HepG2 (cell line): ENCODE data around the gene NRG3. TPM values are rescaled to one million over a fixed set of nuclear protein-coding genes. Genes with fewer than 3 reads are reported as not detected.

ENCODE experiments used
- ATAC-seq: fragments of 200-7000 bp; cut with Tn5 transposase; 3 replicates; pipeline ENCODE4 v1.9.1; 2020; ENCODE audit warnings: mild to moderate bottlenecking, moderate library complexity
- BruUV-seq: library from RNA; stranded (reverse); fragments of 400-500 nt; replicated peaks from 2 replicates; lab custom pipeline; 2021; lab: Mats Ljungman, UMichigan
- CTCF ChIA-PET: fragments of 300-600 bp; formaldehyde crosslinking; extraction: SDS; loops from one replicate; lab custom pipeline; 2021; ENCODE audit warnings: low total read pairs, inconsistent platforms, low intra/inter-chr PET ratio; lab: Yijun Ruan, JAX
- POLR2A ChIA-PET: fragments of 350-600 bp; sonication (Branson Sonifier 250); formaldehyde crosslinking; loops from one replicate; lab custom pipeline; 2020; ENCODE audit warnings: antibody characterized with exemption, inconsistent platforms; lab: Yijun Ruan, JAX
- DNase-seq: peaks from one replicate; pipeline ENCODE4 v3.0.0-alpha.2; 2015; ENCODE audit warnings: low spot score
- FAIRE-seq: peaks from 3 replicates; lab custom pipeline; 2011; peaks lifted over from hg19 to GRCh38; lab: Jason Lieb, UNC
- H2AFZ ChIP-seq: one replicate; pipeline ENCODE4 v1.6.1; 2011; ENCODE audit warnings: low read length, inconsistent platforms
- H3K27ac ChIP-seq: fragments of 300-600 bp; 3 replicates; pipeline ENCODE4 v1.8.0; 2011; ENCODE audit warnings: mixed run types, mild to moderate bottlenecking, mixed read lengths, low read length, inconsistent platforms; ENCODE audit not compliant: insufficient read depth; ENCODE audit errors: extremely low read length
- H3K27me3 ChIP-seq, 2 experiments: fragments of 200-600 bp in 1 of 2; 2 replicates in 1 of 2; 3 replicates in 1 of 2; pipeline versions ENCODE4 v1.6.0 to v1.8.0; 2011; ENCODE audit warnings: low read length in 2 of 2, mild to moderate bottlenecking in 2 of 2, moderate library complexity in 2 of 2, inconsistent platforms in 1 of 2; ENCODE audit not compliant: insufficient read depth in 2 of 2, control insufficient read depth in 1 of 2
- H3K36me3 ChIP-seq, 2 experiments: fragments of 200-600 bp in 1 of 2; replicated peaks in 1 of 2; 2 replicates in 1 of 2; 3 replicates in 1 of 2; pipeline versions ENCODE4 v1.5.1 to v1.8.0; 2011; ENCODE audit warnings: low read length in 2 of 2, inconsistent platforms in 1 of 2; ENCODE audit not compliant: insufficient read depth in 2 of 2, control insufficient read depth in 1 of 2
- H3K4me1 ChIP-seq: 2 replicates; pipeline ENCODE4 v1.5.1; 2012; ENCODE audit warnings: low read length, inconsistent platforms; ENCODE audit not compliant: insufficient read depth
- H3K4me2 ChIP-seq: 2 replicates; pipeline ENCODE4 v1.6.0; 2011; ENCODE audit warnings: low read depth, low read length, inconsistent platforms
- H3K4me3 ChIP-seq, 3 experiments: fragments of 200-600 bp in 1 of 3; sonication (generic), shearing (Covaris generic) in 1 of 3; replicated peaks in 1 of 3; 2 replicates each; pipeline ENCODE4 v1.5.1; 2011 to 2016; ENCODE audit warnings: low read length in 3 of 3, inconsistent platforms in 2 of 3, low read depth in 2 of 3, mild to moderate bottlenecking in 2 of 3, control low read depth in 1 of 3, mixed read lengths in 1 of 3; ENCODE audit not compliant: insufficient read depth in 1 of 3
- H3K79me2 ChIP-seq: one replicate; pipeline ENCODE4 v1.6.1; 2011; ENCODE audit warnings: low read length, inconsistent platforms; ENCODE audit not compliant: insufficient read depth
- H3K9ac ChIP-seq: 2 replicates; pipeline ENCODE4 v1.6.0; 2011; ENCODE audit warnings: mild to moderate bottlenecking, low read depth, low read length, inconsistent platforms; ENCODE audit not compliant: insufficient read depth
- H3K9me3 ChIP-seq: 2 replicates; pipeline ENCODE4 v1.5.1; 2012; ENCODE audit warnings: mild to moderate bottlenecking, low read length
- H4K20me1 ChIP-seq: 2 replicates; pipeline ENCODE4 v1.6.0; 2011; ENCODE audit warnings: inconsistent platforms, mild to moderate bottlenecking, low read length, moderate library complexity; ENCODE audit not compliant: insufficient read depth
- AHR ChIP-seq: IDR thresholded peaks from 2 replicates; pipeline ENCODE4 v1.6.1; 2018; ENCODE audit warnings: missing genetic modification reagents, missing compliant biosample characterization
- FOXA1 ChIP-seq, 2 experiments: fragments of 450-650 bp in 1 of 2; sonication (generic) in 1 of 2; formaldehyde crosslinking in 1 of 2; IDR thresholded peaks; 2 replicates each; pipeline versions ENCODE4 v1.4.0 to v1.6.1; 2016 to 2020; ENCODE audit warnings: missing genetic modification reagents in 1 of 2
- HOXA7 ChIP-seq: sonication (generic); formaldehyde crosslinking; IDR thresholded peaks from 2 replicates; pipeline ENCODE4 v1.8.1; 2022; ENCODE audit warnings: mild to moderate bottlenecking, missing genetic modification reagents, moderate library complexity
- IKZF1 ChIP-seq: fragments of 450-650 bp; IDR thresholded peaks from 2 replicates; pipeline ENCODE4 v1.7.1; 2016
- LCORL ChIP-seq, 2 experiments: fragments of 450-650 bp in 1 of 2; sonication (generic) in 1 of 2; formaldehyde crosslinking in 1 of 2; IDR thresholded peaks; 2 replicates each; pipeline versions ENCODE4 v1.5.0 to v1.6.1; 2017 to 2020; ENCODE audit warnings: antibody characterized with exemption in 1 of 2, missing genetic modification reagents in 1 of 2
- RFXAP ChIP-seq: sonication (generic); formaldehyde crosslinking; IDR thresholded peaks from 2 replicates; pipeline ENCODE4 v1.4.0; 2020; ENCODE audit warnings: missing genetic modification reagents, borderline replicate concordance
- SRY ChIP-seq: sonication (generic); formaldehyde crosslinking; IDR thresholded peaks from 2 replicates; pipeline ENCODE4 v1.8.0; 2022; ENCODE audit warnings: mild to moderate bottlenecking, missing genetic modification reagents
- TCF7 ChIP-seq: sonication (generic); IDR thresholded peaks from 2 replicates; pipeline ENCODE4 v1.6.1; 2016; ENCODE audit warnings: antibody characterized with exemption, low read depth
- ZNF17 ChIP-seq: sonication (generic); formaldehyde crosslinking; IDR thresholded peaks from 2 replicates; pipeline ENCODE4 v1.5.0; 2020; ENCODE audit warnings: mild to moderate bottlenecking, missing genetic modification reagents
- ZNF678 ChIP-seq: sonication (generic); formaldehyde crosslinking; IDR thresholded peaks from 2 replicates; pipeline ENCODE4 v1.4.0; 2020; ENCODE audit warnings: mild to moderate bottlenecking, missing genetic modification reagents
- ZZZ3 ChIP-seq: sonication (generic); formaldehyde crosslinking; IDR thresholded peaks from 2 replicates; pipeline ENCODE4 v1.4.0; 2020; ENCODE audit warnings: missing genetic modification reagents, mild to moderate bottlenecking, borderline replicate concordance
- WGBS: methylation state at CpG from one replicate; pipeline ENCODE4 v1.1.6; 2017; ENCODE audit warnings: low lambda C conversion rate; 5-methylcytosine and 5-hydroxymethylcytosine counted together
- in situ Hi-C: cut with HindIII; loops from 2 replicates; pipeline ENCODE4 v1.10.0; 2017; ENCODE audit warnings: low pct_unique_long_range_greater_than_20kb; ENCODE audit not compliant: extremely low pct_ligation_motif_present
- intact Hi-C: fragments of 100-400 bp; cut with micrococcal nuclease; formaldehyde crosslinking; loops from one replicate; pipeline ENCODE4 v1.10.0; 2022; ENCODE audit not compliant: unreplicated experiment
- polyA plus RNA-seq, 8 experiments: library from polyadenylated mRNA; depleted of rRNA in 3 of 8; stranded (reverse) in 7 of 8; unstranded in 1 of 8; fragments of >200 nt; fragmentation: Illumina TruSeq in 4 of 8; extraction: Trizol in 4 of 8; gene quantifications; 2 replicates each; pipeline versions ENCODE4 v1.2.1 to v1.2.3, GENCODE V29; 2011 to 2016; ENCODE audit warnings: low read depth in 4 of 8, missing spikeins in 1 of 8, mixed read lengths in 1 of 8; ENCODE audit not compliant: insufficient read depth in 1 of 8
- total RNA-seq, 5 experiments: library from RNA; depleted of rRNA; stranded (reverse); fragments of >200 nt; fragmentation: Illumina TruSeq; extraction: Trizol; gene quantifications; 2 replicates each; pipeline ENCODE4 v1.2.3, GENCODE V29; 2016; ENCODE audit warnings: low read depth in 1 of 5
- TF ChIP-seq, protein P1 (sequence below): sonication (generic); formaldehyde crosslinking; IDR thresholded peaks from 2 replicates; pipeline ENCODE4 v1.8.1; 2022; ENCODE audit warnings: mild to moderate bottlenecking, missing genetic modification reagents

The NRG3 gene
- total and polyA plus RNA-seq, 2 of the 13 experiments (the other 11 are each of a cell fraction or from before 2014, with no cell fraction given) = not detected

DNA sequence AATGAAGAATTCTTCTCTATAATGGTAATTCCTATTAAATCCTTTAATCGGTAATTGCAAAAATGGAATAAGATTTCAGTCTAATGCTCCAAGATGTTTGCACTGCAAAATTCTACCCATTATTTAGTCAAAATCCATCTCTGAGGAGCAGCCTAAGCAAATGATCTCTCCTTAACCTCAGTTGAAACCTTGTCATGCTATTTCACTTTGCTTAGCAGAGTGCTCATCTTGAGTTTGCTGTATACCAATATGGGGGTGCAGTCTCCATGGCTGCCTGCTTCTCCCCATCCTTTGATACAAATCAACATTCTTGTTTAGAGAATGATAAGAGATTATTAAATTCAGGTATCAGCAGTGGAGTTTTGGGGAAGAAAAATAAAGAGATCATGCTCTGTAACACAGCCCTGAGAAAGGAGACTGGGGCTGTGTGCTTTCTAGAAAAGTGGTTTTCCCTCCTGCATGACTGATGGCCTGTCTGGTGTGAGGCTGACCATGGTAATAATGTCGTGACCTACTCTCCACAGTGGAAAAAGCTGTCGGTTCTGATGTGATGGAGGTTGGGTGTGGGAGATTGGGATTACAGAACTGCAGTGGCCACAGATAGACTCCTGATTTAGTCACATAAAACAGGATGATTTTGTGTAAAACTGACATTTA, 982.1 kb downstream of the NRG3 start:
- no peak overlapping the region for H2AFZ ChIP-seq
- in situ Hi-C loops = no loop called here
- ATAC-seq = no peak
- no peaks in the 10 kb centered on the region for H3K4me1 ChIP-seq
- H3K27me3 ChIP-seq = no peaks in the 10 kb centered on the region
- no peak for TF ChIP-seq SRY (CRISPR knock-in tag)
- TF ChIP-seq IKZF1 = no peak
- TF ChIP-seq HOXA7 (CRISPR knock-in tag) = no peak
- TF ChIP-seq, all 625 proteins: peak for 0
- no TSS peak for BruUV-seq
- POLR2A ChIA-PET = no interaction called here
- Histone ChIP-seq H3K79me2 (no peaks in the 10 kb centered on the region), H4K20me1 (no peaks in the 10 kb centered on the region), H3K27ac (no peak overlapping the region), H3K4me3 (no peak overlapping the region), H3K9ac (no peak overlapping the region), H3K36me3 (no peaks in the 10 kb centered on the region), H3K9me3 (peaks cover 56% of the 10 kb centered on the region), H3K4me2 (no peak overlapping the region)
- DNase-seq (no peak), FAIRE-seq (no peak)
- CTCF ChIA-PET = no interaction called here
- intact Hi-C loops = no loop called here
- WGBS = 17% methylated on average over 3 of the region's 3 CpGs

DNA sequence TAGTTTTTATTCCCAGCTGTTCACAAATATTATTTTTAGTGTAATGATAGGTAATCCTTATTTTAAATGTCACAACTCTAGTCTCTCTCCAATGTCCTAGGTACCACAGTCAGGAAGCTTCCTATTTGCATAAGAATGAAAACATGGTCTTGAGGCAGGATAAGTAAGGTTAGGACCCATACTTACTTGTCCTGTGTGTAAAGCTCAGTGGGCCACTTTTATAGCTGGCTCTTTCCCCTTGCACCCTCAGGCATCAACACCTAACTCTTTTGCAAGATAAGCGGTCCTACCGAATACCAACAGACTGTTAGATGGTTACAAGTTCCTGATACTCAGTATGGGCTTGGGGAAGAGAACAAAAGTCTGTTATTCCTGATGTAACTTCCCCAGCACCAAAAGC, 986.9 kb downstream of the NRG3 start:
- Histone ChIP-seq H3K4me1 (no peaks in the 10 kb centered on the region), H3K27me3 (no peaks in the 10 kb centered on the region), H2AFZ (no peak overlapping the region), H3K9me3 (peaks cover 58% of the 10 kb centered on the region), H3K79me2 (no peaks in the 10 kb centered on the region), H3K4me3 (no peak overlapping the region), H3K9ac (no peak overlapping the region)
- FAIRE-seq (no peak), ATAC-seq (no peak), DNase-seq (no peak)
- no TSS peak for BruUV-seq
- POLR2A ChIA-PET = no interaction called here
- in situ Hi-C loops = no loop called here
- TF ChIP-seq ZNF17 (CRISPR knock-in tag) (no peak), ZNF678 (no peak), AHR (CRISPR knock-in tag) (no peak), ZZZ3 (no peak), LCORL (IDR thresholded peaks at IDR 0.05) (no peak), LCORL (CRISPR knock-in tag; IDR thresholded peaks at IDR 0.05) (no peak), TCF7 (no peak), RFXAP (CRISPR knock-in tag) (no peak), FOXA1 (IDR thresholded peaks at IDR 0.05) (no peak), FOXA1 (CRISPR knock-in tag; IDR thresholded peaks at IDR 0.05) (no peak)
- TF ChIP-seq, protein P1, sequence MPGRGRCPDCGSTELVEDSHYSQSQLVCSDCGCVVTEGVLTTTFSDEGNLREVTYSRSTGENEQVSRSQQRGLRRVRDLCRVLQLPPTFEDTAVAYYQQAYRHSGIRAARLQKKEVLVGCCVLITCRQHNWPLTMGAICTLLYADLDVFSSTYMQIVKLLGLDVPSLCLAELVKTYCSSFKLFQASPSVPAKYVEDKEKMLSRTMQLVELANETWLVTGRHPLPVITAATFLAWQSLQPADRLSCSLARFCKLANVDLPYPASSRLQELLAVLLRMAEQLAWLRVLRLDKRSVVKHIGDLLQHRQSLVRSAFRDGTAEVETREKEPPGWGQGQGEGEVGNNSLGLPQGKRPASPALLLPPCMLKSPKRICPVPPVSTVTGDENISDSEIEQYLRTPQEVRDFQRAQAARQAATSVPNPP (CRISPR knock-in tag) = no peak
- TF ChIP-seq, all 625 proteins: peak for 0
- Histone ChIP-seq H3K36me3 (no peaks in the 10 kb centered on the region), H4K20me1 (no peaks in the 10 kb centered on the region), H3K27ac (no peak overlapping the region), H3K4me2 (no peak overlapping the region)
- CTCF ChIA-PET = no interaction called here
- intact Hi-C loops = no loop called here
- 9% methylated on average over 2 of the region's 2 CpGs for WGBS
